ENCODE results near the gene RAC2. TPM values are rescaled to one million over a fixed set of nuclear protein-coding genes. Genes with fewer than 3 reads are reported as not detected.

Gene RAC2
- total RNA-seq, 1 donor from 2014 or later, result 6.3 TPM

- DNase-seq (ENCODE audit: low read depth) (no peak), FAIRE-seq (no peak)
- TF ChIP-seq, protein P1, sequence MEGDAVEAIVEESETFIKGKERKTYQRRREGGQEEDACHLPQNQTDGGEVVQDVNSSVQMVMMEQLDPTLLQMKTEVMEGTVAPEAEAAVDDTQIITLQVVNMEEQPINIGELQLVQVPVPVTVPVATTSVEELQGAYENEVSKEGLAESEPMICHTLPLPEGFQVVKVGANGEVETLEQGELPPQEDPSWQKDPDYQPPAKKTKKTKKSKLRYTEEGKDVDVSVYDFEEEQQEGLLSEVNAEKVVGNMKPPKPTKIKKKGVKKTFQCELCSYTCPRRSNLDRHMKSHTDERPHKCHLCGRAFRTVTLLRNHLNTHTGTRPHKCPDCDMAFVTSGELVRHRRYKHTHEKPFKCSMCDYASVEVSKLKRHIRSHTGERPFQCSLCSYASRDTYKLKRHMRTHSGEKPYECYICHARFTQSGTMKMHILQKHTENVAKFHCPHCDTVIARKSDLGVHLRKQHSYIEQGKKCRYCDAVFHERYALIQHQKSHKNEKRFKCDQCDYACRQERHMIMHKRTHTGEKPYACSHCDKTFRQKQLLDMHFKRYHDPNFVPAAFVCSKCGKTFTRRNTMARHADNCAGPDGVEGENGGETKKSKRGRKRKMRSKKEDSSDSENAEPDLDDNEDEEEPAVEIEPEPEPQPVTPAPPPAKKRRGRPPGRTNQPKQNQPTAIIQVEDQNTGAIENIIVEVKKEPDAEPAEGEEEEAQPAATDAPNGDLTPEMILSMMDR (IDR thresholded peaks at IDR 0.05; ENCODE audit: insufficient read depth, low read length, severe bottlenecking), result no peak
- Histone ChIP-seq H3K36me3 (ENCODE audit: control insufficient read depth, insufficient read depth, low read length) (no peaks in the 10 kb centered on the region), H3K27me3 (ENCODE audit: control insufficient read depth, insufficient read depth, low read length) (no peaks in the 10 kb centered on the region), H3K4me3 (ENCODE audit: low read depth, low read length) (no peak overlapping the region)
Observed at GRCh38 chr22:37280718-37281117, 36.6 kb upstream of the RAC2 start.

DNA sequence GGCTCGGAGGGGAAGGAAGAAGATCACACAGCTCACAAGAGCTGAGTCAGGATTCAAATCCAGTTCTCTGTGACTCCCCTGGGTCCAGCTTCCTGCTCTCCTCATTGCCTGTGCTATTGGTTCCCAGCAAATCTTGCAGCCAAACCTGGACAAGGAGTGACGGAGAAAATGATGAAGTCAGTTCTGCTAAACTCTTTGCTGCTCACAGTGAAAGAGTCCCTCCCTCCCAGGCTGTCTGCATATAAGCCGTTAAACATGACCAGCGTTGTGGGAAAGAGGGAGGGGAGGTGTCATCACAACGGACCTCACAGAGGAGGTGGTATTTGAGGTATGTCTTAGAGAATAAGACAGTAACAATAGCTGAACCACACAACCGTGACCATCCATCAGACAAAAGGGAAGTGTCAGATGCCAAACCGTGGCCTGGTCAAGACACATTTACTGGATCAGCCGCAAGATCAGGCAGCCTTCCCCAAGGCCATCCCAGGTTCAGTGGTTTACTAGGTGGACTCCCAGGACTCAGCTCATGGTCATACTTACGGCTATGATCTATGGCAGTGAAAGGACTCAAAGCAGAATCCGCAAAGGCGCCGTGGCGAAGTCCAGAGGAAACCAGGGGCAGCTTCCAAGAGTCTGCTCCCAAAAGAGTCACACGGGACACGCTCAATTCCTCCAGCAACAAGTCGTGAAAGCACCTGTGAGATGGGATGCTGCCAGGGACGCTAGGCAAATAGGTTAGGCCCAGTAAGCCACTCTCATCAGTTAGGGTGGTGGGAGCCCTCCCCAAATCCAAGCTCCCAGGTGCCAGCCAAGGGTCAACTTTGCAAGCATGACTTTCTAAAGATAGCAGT lies 35.5 kb upstream of the RAC2 start:
- DNase-seq (ENCODE audit: low read depth) (no peak), FAIRE-seq (no peak)
- Histone ChIP-seq H3K36me3 (ENCODE audit: control insufficient read depth, insufficient read depth, low read length) (no peaks in the 10 kb centered on the region), H3K4me3 (ENCODE audit: low read depth, low read length) (no peak overlapping the region), H3K27me3 (ENCODE audit: control insufficient read depth, insufficient read depth, low read length) (no peaks in the 10 kb centered on the region)
- TF ChIP-seq, protein P1 (IDR thresholded peaks at IDR 0.05; ENCODE audit: insufficient read depth, low read length, severe bottlenecking), result no peak

DNA sequence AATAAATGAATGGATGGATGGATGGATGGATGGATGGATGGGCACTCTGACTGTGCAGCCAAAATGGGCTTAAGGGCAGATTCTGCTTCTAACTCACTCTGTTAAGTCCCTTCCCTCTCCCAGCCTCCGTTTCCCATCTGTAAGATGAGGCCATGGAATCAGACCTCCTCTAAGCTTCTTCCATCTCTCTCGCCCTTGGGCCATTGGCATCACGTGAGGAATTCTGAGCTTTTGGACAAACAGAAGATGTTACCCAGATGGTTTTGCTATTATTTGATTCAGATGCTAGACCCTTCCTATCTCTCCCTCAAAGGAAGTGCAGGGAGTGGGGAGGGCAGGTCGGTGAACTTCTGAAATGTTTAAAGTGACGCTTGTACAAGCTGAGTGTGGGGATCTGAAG lies 34.2 kb upstream of the RAC2 start:
- FAIRE-seq (no peak), DNase-seq (ENCODE audit: low read depth) (no peak)
- Histone ChIP-seq H3K27me3 (ENCODE audit: control insufficient read depth, insufficient read depth, low read length) (no peaks in the 10 kb centered on the region), H3K4me3 (ENCODE audit: low read depth, low read length) (no peak overlapping the region), H3K36me3 (ENCODE audit: control insufficient read depth, insufficient read depth, low read length) (no peaks in the 10 kb centered on the region)
- TF ChIP-seq, protein P1 (IDR thresholded peaks at IDR 0.05; ENCODE audit: insufficient read depth, low read length, severe bottlenecking), result no peak

GRCh38 chr22:37277384-37277783 lies 33.3 kb upstream of the RAC2 start:
- Histone ChIP-seq H3K4me3 (ENCODE audit: low read depth, low read length) (no peak overlapping the region), H3K27me3 (ENCODE audit: control insufficient read depth, insufficient read depth, low read length) (no peaks in the 10 kb centered on the region), H3K36me3 (ENCODE audit: control insufficient read depth, insufficient read depth, low read length) (no peaks in the 10 kb centered on the region)
- TF ChIP-seq, protein P1 (IDR thresholded peaks at IDR 0.05; ENCODE audit: insufficient read depth, low read length, severe bottlenecking), result no peak
- FAIRE-seq, result no peak
- DNase-seq (ENCODE audit: low read depth), result no peak

DNA sequence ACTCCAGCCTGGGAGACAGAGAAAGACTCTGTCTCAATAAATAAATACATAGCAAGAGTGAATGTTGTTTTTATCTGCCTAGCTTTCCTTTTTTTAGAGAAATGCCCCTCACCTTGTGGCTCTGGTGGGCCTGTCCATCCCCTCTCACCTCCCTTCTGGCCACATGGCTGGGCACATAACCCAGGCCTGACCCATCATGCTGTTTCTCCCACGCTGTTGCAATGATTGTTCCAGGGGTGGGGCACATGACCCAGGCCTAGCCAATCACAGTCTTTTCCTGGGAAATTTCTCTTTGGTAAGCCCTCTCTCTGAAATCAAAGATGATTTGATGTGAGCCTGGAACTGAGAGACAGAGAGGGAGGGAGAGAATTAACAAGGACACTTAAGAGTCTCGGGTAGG lies 32.7 kb upstream of the RAC2 start:
- Histone ChIP-seq H3K36me3 (ENCODE audit: control insufficient read depth, insufficient read depth, low read length) (no peaks in the 10 kb centered on the region), H3K27me3 (ENCODE audit: control insufficient read depth, insufficient read depth, low read length) (no peaks in the 10 kb centered on the region), H3K4me3 (ENCODE audit: low read depth, low read length) (no peak overlapping the region)
- TF ChIP-seq, protein P1 (IDR thresholded peaks at IDR 0.05; ENCODE audit: insufficient read depth, low read length, severe bottlenecking), result no peak
- no peak for FAIRE-seq
- peak; percentile 13 for DNase-seq (ENCODE audit: low read depth)

DNA sequence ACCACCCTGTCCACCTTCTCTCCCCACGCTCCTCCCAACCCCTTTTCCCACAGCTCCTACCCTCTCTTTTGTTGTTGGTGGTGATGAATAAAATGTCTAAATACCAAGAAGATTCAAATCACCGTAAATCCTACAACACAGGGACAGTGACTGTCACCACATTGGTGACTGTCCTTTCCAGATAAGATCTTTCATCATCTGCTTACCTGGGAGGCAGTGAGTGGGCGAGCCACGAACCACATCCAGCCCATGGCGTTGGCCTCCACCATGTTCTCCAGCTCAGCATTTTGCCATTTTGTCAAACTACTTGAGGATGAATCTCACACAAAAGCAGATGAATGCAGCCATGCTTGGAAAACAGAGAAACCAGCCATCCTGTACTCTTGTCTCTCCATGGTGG lies 31.6 kb upstream of the RAC2 start:
- FAIRE-seq, result peak; percentile 88
- no peaks in the 10 kb centered on the region for H3K27me3 ChIP-seq (ENCODE audit: control insufficient read depth, insufficient read depth, low read length)
- H3K36me3 ChIP-seq (ENCODE audit: control insufficient read depth, insufficient read depth, low read length), result no peaks in the 10 kb centered on the region
- no peak overlapping the region for H3K4me3 ChIP-seq (ENCODE audit: low read depth, low read length)
- DNase-seq (ENCODE audit: low read depth), result no peak
- TF ChIP-seq, protein P1 (IDR thresholded peaks at IDR 0.05; ENCODE audit: insufficient read depth, low read length, severe bottlenecking), result no peak
